Right ventricle myocardium inferior (tissue), 1 donor: ENCODE data around the gene ITM2C. TPM values are rescaled to one million over a fixed set of nuclear protein-coding genes. Genes with fewer than 3 reads are reported as not detected.

Experiments used
- total RNA-seq: library from RNA; stranded (reverse); fragmentation: NEBNext Ultra II Directional; extraction: Animal tissue kit (Norgen Biotek cat#: 25700); gene quantifications from one replicate; pipeline ENCODE4 v1.2.1, GENCODE V29; 2021
- donor health status: DM: no; HTN: yes; CAD: no; lungs with severe emphysema.

Gene ITM2C
- total RNA-seq, 1 donor from 2014 or later: 29.6 TPM

Other genes starting within 250 kb of the ITM2C start
- gene CAB39, start 152.1 kb upstream of the ITM2C start, total RNA-seq: 91.9 TPM
- not detected for gene GPR55, start 60.3 kb downstream of the ITM2C start, total RNA-seq
- gene SPATA3, start 131.2 kb downstream of the ITM2C start, total RNA-seq: not detected
- gene C2orf72, start 172.6 kb downstream of the ITM2C start, total RNA-seq: 0.16 TPM
- gene PSMD1, start 191.9 kb downstream of the ITM2C start, total RNA-seq: 86.3 TPM